PFSK-1 (cell line): ENCODE measurements around the gene RALB.

Experiments used
- FOXP2 ChIP-seq: optimal IDR thresholded peaks from 2 replicates; pipeline ENCODE3; 2011; ENCODE audit warnings: borderline replicate concordance, control low read depth, inconsistent platforms; ENCODE audit not compliant: insufficient read depth; ENCODE audit errors: extremely low read length, extremely low read depth
- POLR2AphosphoS5 ChIP-seq: IDR thresholded peaks from 2 replicates; pipeline ENCODE4 v1.6.1; 2012; ENCODE audit warnings: low read depth, mild to moderate bottlenecking, control low read depth, low read length, moderate library complexity
- REST ChIP-seq, 2 experiments: IDR thresholded peaks; 2 replicates each; pipeline versions ENCODE4 v1.6.1 to v1.8.0; 2011 to 2012; ENCODE audit warnings: low read depth in 2 of 2, low read length in 2 of 2, control low read depth in 1 of 2, inconsistent platforms in 1 of 2, mild to moderate bottlenecking in 1 of 2, moderate library complexity in 1 of 2; ENCODE audit not compliant: insufficient read depth in 1 of 2
- SIN3A ChIP-seq: IDR thresholded peaks from 2 replicates; pipeline ENCODE4 v1.6.1; 2012; ENCODE audit warnings: mild to moderate bottlenecking, low read length, moderate library complexity, borderline replicate concordance; ENCODE audit not compliant: insufficient read depth
- TAF1 ChIP-seq: IDR thresholded peaks from 2 replicates; pipeline ENCODE4 v1.6.1; 2012; ENCODE audit warnings: low read length, control low read depth, borderline replicate concordance; ENCODE audit not compliant: insufficient read depth

The RALB gene

GRCh38 chr2:120206022-120206581 lies 46.5 kb upstream of the RALB start:
- TF ChIP-seq POLR2AphosphoS5, result no peak
- TF ChIP-seq SIN3A, result no peak
- TF ChIP-seq FOXP2, result no peak
- no peak for TF ChIP-seq TAF1
- TF ChIP-seq REST (IDR thresholded peaks at IDR 0.05; ENCODE audit: insufficient read depth in 1 of 2, low read depth in 2 of 2, low read length in 2 of 2), result no peak

GRCh38 chr2:120208381-120209353 lies 44.0 kb upstream of the RALB start:
- TF ChIP-seq TAF1 (no peak), SIN3A (no peak), REST (IDR thresholded peaks at IDR 0.05; ENCODE audit: insufficient read depth in 1 of 2, low read depth in 2 of 2, low read length in 2 of 2) (no peak), POLR2AphosphoS5 (no peak), FOXP2 (no peak)

- no peak for TF ChIP-seq FOXP2
- no peak for TF ChIP-seq TAF1
- no peak for TF ChIP-seq REST (IDR thresholded peaks at IDR 0.05; ENCODE audit: insufficient read depth in 1 of 2, low read depth in 2 of 2, low read length in 2 of 2)
- no peak for TF ChIP-seq SIN3A
- TF ChIP-seq POLR2AphosphoS5, result no peak
These were observed 43.0 kb upstream of the RALB start for GRCh38 chr2:120209427-120210269.

GRCh38 chr2:120210270-120210693 lies 42.4 kb upstream of the RALB start:
- TF ChIP-seq POLR2AphosphoS5, result no peak
- no peak for TF ChIP-seq SIN3A

GRCh38 chr2:120218181-120218580 lies 34.5 kb upstream of the RALB start:
- TF ChIP-seq REST (IDR thresholded peaks at IDR 0.05; ENCODE audit: insufficient read depth in 1 of 2, low read depth in 2 of 2, low read length in 2 of 2) (no peak), SIN3A (no peak), FOXP2 (no peak), POLR2AphosphoS5 (no peak), TAF1 (no peak)
